HFF-Myc (cell line): Measurements from ENCODE around the gene SPRED1.
"Not testable (repeated sequence)": the region's sequence is repeated elsewhere in the genome, so short reads cannot be mapped to it uniquely, and the experiment has no call there.

ENCODE experiments used
- DNase-seq: peaks from one replicate; pipeline ENCODE4 v3.0.0-alpha.2; 2011; ENCODE audit warnings: low read depth; ENCODE audit errors: extremely low read depth
- H3K4me3 ChIP-seq: replicated peaks from 2 replicates; pipeline ENCODE4 v1.5.1; 2011; ENCODE audit warnings: low read depth, mild to moderate bottlenecking, control low read depth, low read length
- TF ChIP-seq, protein P1 (sequence below): IDR thresholded peaks from 2 replicates; pipeline ENCODE4 v1.5.1; 2012; ENCODE audit warnings: mild to moderate bottlenecking, low read depth, low read length, control low read depth; ENCODE audit errors: missing control alignments

The SPRED1 gene

DNA sequence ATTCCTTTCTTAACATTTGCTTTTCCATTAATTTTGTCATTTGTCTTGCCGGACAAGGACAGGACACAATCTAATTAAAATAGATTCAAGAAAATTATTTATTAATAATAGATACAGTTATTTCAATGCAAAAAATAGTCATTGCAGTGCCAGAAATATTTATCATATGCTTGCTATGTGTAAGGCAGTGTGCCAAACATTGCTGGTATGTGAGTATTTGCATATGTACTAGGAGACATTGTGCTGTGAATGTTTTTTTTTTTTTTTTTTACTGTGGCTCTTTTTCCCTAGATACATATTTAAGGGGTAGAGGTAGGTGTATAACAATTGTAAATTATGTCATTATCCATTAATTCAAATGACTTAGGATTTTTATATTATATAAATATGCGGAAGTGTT, 23.3 kb downstream of the SPRED1 start:
- TF ChIP-seq, protein P1, sequence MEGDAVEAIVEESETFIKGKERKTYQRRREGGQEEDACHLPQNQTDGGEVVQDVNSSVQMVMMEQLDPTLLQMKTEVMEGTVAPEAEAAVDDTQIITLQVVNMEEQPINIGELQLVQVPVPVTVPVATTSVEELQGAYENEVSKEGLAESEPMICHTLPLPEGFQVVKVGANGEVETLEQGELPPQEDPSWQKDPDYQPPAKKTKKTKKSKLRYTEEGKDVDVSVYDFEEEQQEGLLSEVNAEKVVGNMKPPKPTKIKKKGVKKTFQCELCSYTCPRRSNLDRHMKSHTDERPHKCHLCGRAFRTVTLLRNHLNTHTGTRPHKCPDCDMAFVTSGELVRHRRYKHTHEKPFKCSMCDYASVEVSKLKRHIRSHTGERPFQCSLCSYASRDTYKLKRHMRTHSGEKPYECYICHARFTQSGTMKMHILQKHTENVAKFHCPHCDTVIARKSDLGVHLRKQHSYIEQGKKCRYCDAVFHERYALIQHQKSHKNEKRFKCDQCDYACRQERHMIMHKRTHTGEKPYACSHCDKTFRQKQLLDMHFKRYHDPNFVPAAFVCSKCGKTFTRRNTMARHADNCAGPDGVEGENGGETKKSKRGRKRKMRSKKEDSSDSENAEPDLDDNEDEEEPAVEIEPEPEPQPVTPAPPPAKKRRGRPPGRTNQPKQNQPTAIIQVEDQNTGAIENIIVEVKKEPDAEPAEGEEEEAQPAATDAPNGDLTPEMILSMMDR = no peak
- DNase-seq = no peak

GRCh38 chr15:38277281-38277680, 24.6 kb downstream of the SPRED1 start:
- H3K4me3 ChIP-seq, DNase-seq: not testable (repeated sequence)

More for the DNA sequence above, 23.3 kb downstream of the SPRED1 start:
- no peak overlapping the region for H3K4me3 ChIP-seq

DNA sequence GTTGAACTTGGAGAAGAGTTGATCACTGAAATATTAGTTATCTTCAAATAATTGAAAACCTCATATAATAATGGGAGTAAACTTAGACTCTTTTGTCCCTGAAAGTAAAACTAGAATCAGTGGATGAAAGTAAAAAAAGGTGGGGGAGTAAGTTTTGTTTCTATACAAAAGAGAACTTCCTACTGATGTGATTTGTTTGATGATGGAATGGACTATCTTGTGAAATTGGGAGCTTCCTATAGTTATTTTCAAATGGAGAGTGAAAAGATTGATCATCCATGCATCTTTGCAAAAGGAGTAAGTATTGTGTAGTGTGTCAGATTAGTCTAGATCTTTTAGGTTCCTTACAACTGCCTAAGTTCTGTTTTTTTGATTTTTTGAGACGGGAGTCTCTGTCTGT, 28.4 kb downstream of the SPRED1 start:
- TF ChIP-seq, protein P1 = no peak
- H3K4me3 ChIP-seq = no peak overlapping the region
- no peak for DNase-seq

DNA sequence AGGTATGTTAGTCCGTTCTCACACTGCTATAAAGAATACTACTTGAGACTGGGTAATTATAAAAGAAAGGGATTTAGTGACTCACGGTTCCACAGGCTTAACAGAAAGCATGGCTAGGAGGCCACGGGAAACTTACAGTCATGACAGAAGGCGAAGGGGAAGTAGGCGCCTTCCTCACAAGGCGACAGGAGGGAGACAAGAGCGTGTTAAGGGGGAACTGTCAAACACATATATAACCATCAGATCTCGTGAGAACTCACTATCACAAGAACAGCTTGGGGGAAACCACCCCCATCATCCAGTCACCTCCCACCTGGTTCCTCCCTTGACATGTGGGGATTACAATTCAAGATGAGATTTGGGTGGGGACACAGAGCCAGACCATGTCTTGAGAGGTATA, 30.4 kb downstream of the SPRED1 start:
- TF ChIP-seq, protein P1 = no peak
- no peak for DNase-seq
- H3K4me3 ChIP-seq = no peak overlapping the region

- TF ChIP-seq, protein P1 = no peak
- no peak overlapping the region for H3K4me3 ChIP-seq
- DNase-seq = no peak
Observed at GRCh38 chr15:38285456-38285855, 32.8 kb downstream of the SPRED1 start.

DNA sequence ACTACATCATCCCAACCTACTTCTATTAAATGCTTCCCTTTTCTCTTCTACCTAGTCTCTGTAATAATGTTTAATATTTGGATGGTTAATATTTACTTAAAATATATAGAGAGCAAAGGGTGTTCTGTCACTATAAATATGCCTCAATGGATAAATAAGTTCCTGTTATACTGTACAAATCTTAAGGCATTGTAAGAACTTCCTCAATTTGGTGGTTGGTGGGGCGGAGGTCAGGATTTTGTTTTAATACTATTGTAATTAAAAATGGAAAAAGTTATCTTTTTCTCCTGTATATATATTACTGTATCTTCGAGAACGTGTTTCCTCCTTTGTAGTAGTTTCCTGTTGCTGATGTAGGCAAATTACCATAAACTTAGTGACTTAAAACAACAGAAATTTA, 41.5 kb downstream of the SPRED1 start:
- TF ChIP-seq, protein P1 = no peak
- DNase-seq = no peak
- no peak overlapping the region for H3K4me3 ChIP-seq

GRCh38 chr15:38297623-38298388, 45.2 kb downstream of the SPRED1 start:
- no peak overlapping the region for H3K4me3 ChIP-seq
- no peak for DNase-seq
- TF ChIP-seq, protein P1 = no peak
